ENCODE results near the gene SPHK1. TPM values are rescaled to one million over a fixed set of nuclear protein-coding genes. Genes with fewer than 3 reads are reported as not detected.
A peak's percentile ranks its signal among the peaks of the same experiment; 100 is the strongest.

Gene SPHK1
- total and polyA plus RNA-seq, 7 donors = 0.90 to 21.3 (median 3.1) TPM

- 57 to 77% (median 63%) methylated on average over 25 of the region's 25 CpGs for WGBS, 3 donors
- no peaks in the 10 kb centered on the region for H3K9me3 ChIP-seq
- H3K4me3 ChIP-seq = no peak overlapping the region
- peak; percentile 26 to 67 for DNase-seq
- no peak overlapping the region for H3K27ac ChIP-seq
- TF ChIP-seq CTCF (IDR thresholded peaks at IDR 0.05) = no peak
- intact Hi-C loops (cut with DNase I) = loop anchor here (5.0 kb wide), 3 partner anchors 42 to 102 kb away; no protein-coding TSS in a partner anchor
- peak in 3 of 4 donors; percentile 17 to 64 (median 43) for ATAC-seq
- H3K36me3 ChIP-seq (ENCODE audit: insufficient read depth in 1 of 2, low read depth in 1 of 2) = peaks cover 2 to 43% of the 10 kb centered on the region in 2 donors
- peaks cover 36% of the 10 kb centered on the region for H3K4me1 ChIP-seq
- H3K27me3 ChIP-seq (ENCODE audit: insufficient read depth in 3 of 3, low read length in 2 of 3) = no peaks in the 10 kb centered on the region
Measured at GRCh38 chr17:76404976-76405563, 20.7 kb downstream of the SPHK1 start.

DNA sequence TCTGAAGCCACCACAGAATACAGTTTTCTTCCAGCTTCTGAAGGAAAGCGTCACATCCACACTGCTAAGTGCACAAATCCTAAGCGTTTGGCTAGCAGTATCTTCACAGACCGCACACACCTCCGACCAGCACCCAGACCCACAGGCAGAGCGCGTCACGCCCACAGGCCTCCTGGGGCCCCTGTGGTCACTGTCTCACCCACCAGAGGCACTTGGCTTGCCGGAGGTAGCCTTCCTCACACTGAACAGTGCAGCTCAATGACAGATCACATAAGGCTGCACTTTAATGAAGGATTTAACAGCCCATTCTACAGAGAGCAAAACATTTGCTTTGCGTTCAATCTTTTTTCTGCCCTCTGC lies 21.2 kb downstream of the SPHK1 start:
- Histone ChIP-seq H3K4me1 (peaks cover 36% of the 10 kb centered on the region), H3K4me3 (no peak overlapping the region), H3K36me3 (ENCODE audit: insufficient read depth in 1 of 2, low read depth in 1 of 2) (peaks cover 2 to 38% of the 10 kb centered on the region in 2 donors), H3K9me3 (no peaks in the 10 kb centered on the region), H3K27me3 (ENCODE audit: insufficient read depth in 3 of 3, low read length in 2 of 3) (no peaks in the 10 kb centered on the region), H3K27ac (peak overlapping the region; percentile 50)
- peak in 1 of 2 donors; percentile 26 for DNase-seq
- intact Hi-C loops (cut with DNase I) = loop anchor here (5.0 kb wide), 3 partner anchors 42 to 102 kb away; no protein-coding TSS in a partner anchor
- no peak for TF ChIP-seq CTCF (IDR thresholded peaks at IDR 0.05)
- 93 to 94% (median 93%) methylated on average over 9 of the region's 9 CpGs for WGBS, 3 donors
- ATAC-seq = peak in 1 of 4 donors; percentile 7

GRCh38 chr17:76405967-76406647 lies 21.7 kb downstream of the SPHK1 start:
- peak; percentile 41 to 63 (median 54) for ATAC-seq
- Histone ChIP-seq H3K36me3 (ENCODE audit: insufficient read depth in 1 of 2, low read depth in 1 of 2) (peaks cover 0 to 33% of the 10 kb centered on the region in 2 donors), H3K27ac (peak overlapping the region; percentile 50), H3K27me3 (ENCODE audit: insufficient read depth in 3 of 3, low read length in 2 of 3) (no peaks in the 10 kb centered on the region), H3K9me3 (no peaks in the 10 kb centered on the region), H3K4me1 (peaks cover 36% of the 10 kb centered on the region), H3K4me3 (no peak overlapping the region)
- intact Hi-C loops (cut with DNase I) = loop anchor here (5.0 kb wide), 3 partner anchors 41 to 101 kb away; no protein-coding TSS in a partner anchor
- TF ChIP-seq CTCF (IDR thresholded peaks at IDR 0.05) = no peak
- WGBS, 3 donors = 52 to 67% (median 55%) methylated on average over 16 of the region's 16 CpGs
- peak; percentile 41 to 84 for DNase-seq

- WGBS, 3 donors = 41 to 57% (median 54%) methylated on average over 4 of the region's 4 CpGs
- Histone ChIP-seq H3K36me3 (ENCODE audit: insufficient read depth in 1 of 2, low read depth in 1 of 2) (peaks cover 0 to 29% of the 10 kb centered on the region in 2 donors), H3K27me3 (ENCODE audit: insufficient read depth in 3 of 3, low read length in 2 of 3) (no peaks in the 10 kb centered on the region), H3K27ac (no peak overlapping the region), H3K4me3 (no peak overlapping the region), H3K9me3 (no peaks in the 10 kb centered on the region), H3K4me1 (peaks cover 36% of the 10 kb centered on the region)
- intact Hi-C loops (cut with DNase I) = loop anchor here (5.0 kb wide), 3 partner anchors 40 to 100 kb away; no protein-coding TSS in a partner anchor
- peak in 1 of 2 donors; percentile 32 for DNase-seq
- TF ChIP-seq CTCF (IDR thresholded peaks at IDR 0.05) = no peak
- ATAC-seq = no peak
Measured at GRCh38 chr17:76407509-76407908, 23.1 kb downstream of the SPHK1 start.
